GM23338 (cell line): ENCODE results near the gene GGA1. TPM values are rescaled to one million over a fixed set of nuclear protein-coding genes. Genes with fewer than 3 reads are reported as not detected.

ENCODE experiments used
- ATAC-seq: fragments of 200-7000 bp; cut with Tn5 transposase; 3 replicates; pipeline ENCODE4 v1.9.1; 2020
- DNase-seq: peaks from one replicate; pipeline ENCODE4 v3.0.0-alpha.2; 2015; ENCODE audit warnings: low spot score
- H2AFZ ChIP-seq: fragments of 200-600 bp; sonication (generic); 2 replicates; pipeline ENCODE4 v1.8.0; 2016; ENCODE audit warnings: antibody characterized with exemption, mild to moderate bottlenecking, moderate library complexity
- H3F3A ChIP-seq: fragments of 200-600 bp; sonication (generic); replicated peaks from 2 replicates; pipeline ENCODE4 v1.8.0; 2017; ENCODE audit warnings: antibody characterized with exemption, mixed run types, low read depth
- H3K27ac ChIP-seq: fragments of 200-600 bp; sonication (generic); 2 replicates; pipeline ENCODE4 v1.6.1; 2016; ENCODE audit warnings: low read depth
- H3K27me3 ChIP-seq: fragments of 200-600 bp; sonication (generic); 2 replicates; pipeline ENCODE4 v1.8.0; 2016; ENCODE audit warnings: mild to moderate bottlenecking, mixed run types, moderate library complexity; ENCODE audit not compliant: insufficient read depth
- H3K36me3 ChIP-seq: fragments of 200-600 bp; sonication (generic); 2 replicates; pipeline ENCODE4 v1.8.0; 2016; ENCODE audit warnings: mild to moderate bottlenecking; ENCODE audit not compliant: insufficient read depth
- H3K4me1 ChIP-seq: fragments of 200-600 bp; sonication (generic); 2 replicates; pipeline ENCODE4 v1.8.0; 2016; ENCODE audit warnings: mild to moderate bottlenecking, moderate library complexity; ENCODE audit not compliant: insufficient read depth
- H3K4me2 ChIP-seq: fragments of 200-600 bp; sonication (generic); 2 replicates; pipeline ENCODE4 v1.7.1; 2017; ENCODE audit warnings: mixed run types
- H3K4me3 ChIP-seq: fragments of 200-600 bp; sonication (generic); 2 replicates; pipeline ENCODE4 v1.6.1; 2016; ENCODE audit warnings: mixed run types
- H3K79me2 ChIP-seq: fragments of 200-600 bp; sonication (generic); replicated peaks from 2 replicates; pipeline ENCODE4 v1.8.0; 2017; ENCODE audit warnings: mild to moderate bottlenecking; ENCODE audit not compliant: insufficient read depth
- H3K9me2 ChIP-seq: fragments of 200-600 bp; sonication (generic); 2 replicates; pipeline ENCODE4 v1.8.0; 2017; ENCODE audit not compliant: insufficient read depth
- H4K20me1 ChIP-seq: fragments of 200-600 bp; sonication (generic); replicated peaks from 2 replicates; pipeline ENCODE4 v1.8.0; 2017; ENCODE audit warnings: mild to moderate bottlenecking; ENCODE audit not compliant: insufficient read depth
- H3K27ac Mint-ChIP-seq: 2 replicates; pipeline ENCODE4 v1.8.0; 2020; ENCODE audit warnings: inconsistent platforms, mild to moderate bottlenecking, moderate library complexity, mixed read lengths
- H3K27me3 Mint-ChIP-seq: 3 replicates; pipeline ENCODE4 v1.8.0; 2022; ENCODE audit warnings: low read depth, mild to moderate bottlenecking, moderate library complexity, mixed read lengths, inconsistent platforms; ENCODE audit not compliant: insufficient read depth, poor library complexity
- H3K36me3 Mint-ChIP-seq: 3 replicates; pipeline ENCODE4 v1.8.0; 2021; ENCODE audit warnings: low read depth, mild to moderate bottlenecking, inconsistent platforms, moderate library complexity, mixed read lengths
- H3K4me1 Mint-ChIP-seq: 3 replicates; pipeline ENCODE4 v1.8.0; 2020; ENCODE audit warnings: mild to moderate bottlenecking, inconsistent platforms, mixed read lengths
- H3K4me3 Mint-ChIP-seq: 3 replicates; pipeline ENCODE4 v1.8.0; 2021; ENCODE audit warnings: moderate library complexity, mild to moderate bottlenecking, inconsistent platforms, mixed read lengths
- H3K9me3 Mint-ChIP-seq: 3 replicates; pipeline ENCODE4 v1.8.0; 2020; ENCODE audit warnings: moderate library complexity, mild to moderate bottlenecking, inconsistent platforms, mixed read lengths
- CREB1 ChIP-seq: fragments of 250-450 bp; sonication (Bioruptor Pico); IDR thresholded peaks from 2 replicates; pipeline ENCODE4 v1.5.0; 2020; ENCODE audit warnings: low read depth, mild to moderate bottlenecking, moderate library complexity
- EZH2 ChIP-seq: fragments of 200-600 bp; sonication (generic); IDR thresholded peaks from one replicate; pipeline ENCODE4 v1.8.0; 2017; ENCODE audit warnings: antibody characterized with exemption, mild to moderate bottlenecking, low read depth; ENCODE audit not compliant: unreplicated experiment
- JUNB ChIP-seq: IDR thresholded peaks from one replicate; pipeline ENCODE4 v1.6.1; 2016; ENCODE audit warnings: antibody characterized with exemption; ENCODE audit not compliant: unreplicated experiment
- NANOG ChIP-seq: IDR thresholded peaks from 2 replicates; pipeline ENCODE4 v1.6.1; 2016; ENCODE audit warnings: antibody characterized with exemption, borderline replicate concordance
- POLR2AphosphoS5 ChIP-seq: IDR thresholded peaks from 2 replicates; pipeline ENCODE4 v1.6.1; 2016; ENCODE audit warnings: antibody characterized with exemption, low read depth
- STAT1 ChIP-seq: IDR thresholded peaks from one replicate; pipeline ENCODE4 v1.6.1; 2016; ENCODE audit warnings: antibody characterized with exemption; ENCODE audit not compliant: unreplicated experiment
- ZNF331 ChIP-seq: fragments of 250-450 bp; sonication (Bioruptor Pico); IDR thresholded peaks from 2 replicates; pipeline ENCODE4 v1.5.0; 2020; ENCODE audit warnings: low read depth, mild to moderate bottlenecking, moderate library complexity
- polyA plus RNA-seq: library from polyadenylated mRNA; unstranded; fragments of >200 nt; fragmentation: Nextera tagmentation; extraction: Ambion mirVana; gene quantifications from 2 replicates; pipeline ENCODE4 v1.2.1, GENCODE V29; 2016
- total RNA-seq: library from RNA; depleted of rRNA; stranded (reverse); fragments of >200 nt; shearing (Covaris generic); gene quantifications from 2 replicates; pipeline ENCODE4 v1.2.3, GENCODE V29; 2014
- TF ChIP-seq, protein P1 (sequence below): IDR thresholded peaks from one replicate; pipeline ENCODE4 v1.6.1; 2018; ENCODE audit warnings: antibody characterized with exemption; ENCODE audit not compliant: unreplicated experiment
- TF ChIP-seq, protein P2 (sequence below): fragments of 250-450 bp; sonication (Bioruptor Pico); IDR thresholded peaks from 2 replicates; pipeline ENCODE4 v1.5.0; 2020; ENCODE audit warnings: mild to moderate bottlenecking, moderate library complexity
- TF ChIP-seq, protein P3 (sequence below): IDR thresholded peaks from 2 replicates; pipeline ENCODE4 v1.6.1; 2016; ENCODE audit warnings: antibody characterized with exemption

The GGA1 gene
- total and polyA plus RNA-seq, 2 experiments from 2014 or later = 36.9 to 57.1 TPM

DNA sequence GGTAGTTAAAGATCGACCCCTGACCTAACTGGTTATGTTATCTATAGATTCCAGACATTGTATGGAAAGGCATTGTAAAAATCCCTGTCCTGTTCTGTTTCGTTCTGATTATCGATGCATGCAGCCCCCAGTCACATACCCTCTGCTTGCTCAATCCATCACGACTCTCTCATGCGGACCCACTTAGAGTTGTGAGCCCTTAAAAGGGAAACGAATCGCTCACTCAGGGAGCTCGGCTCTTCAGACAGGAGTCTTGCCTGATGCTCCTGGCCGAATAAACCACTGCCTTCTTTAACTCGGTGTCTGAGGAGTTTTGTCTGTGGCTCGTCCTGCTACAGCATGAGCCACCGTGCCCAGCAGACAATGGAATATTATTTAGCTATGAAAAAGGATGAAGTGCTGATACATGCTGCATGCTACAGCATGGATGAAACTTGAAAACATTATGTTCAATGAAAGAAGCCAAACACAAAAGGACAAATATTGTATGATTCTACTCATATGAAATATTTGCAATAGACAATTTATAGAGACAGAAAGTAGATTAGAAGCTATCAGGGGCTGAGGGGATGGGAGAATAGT, 16.7 kb upstream of the GGA1 start:
- Mint-ChIP-seq H3K9me3 (no peaks in the 10 kb centered on the region), H3K27me3 (peaks cover 7% of the 10 kb centered on the region), H3K27ac (no peak overlapping the region; the same call in 1 of the 2 replicates), H3K4me1 (peaks cover 2% of the 10 kb centered on the region; the same call in 1 of the 3 replicates), H3K4me3 (peak overlapping the region; percentile 69), H3K36me3 (no peaks in the 10 kb centered on the region)
- no peaks in the 10 kb centered on the region for H3F3A ChIP-seq
- H3K79me2 ChIP-seq = no peaks in the 10 kb centered on the region
- H4K20me1 ChIP-seq = no peaks in the 10 kb centered on the region
- DNase-seq = no peak
- no peaks in the 10 kb centered on the region for H3K9me2 ChIP-seq
- ATAC-seq = no peak
- no peak overlapping the region for H3K4me2 ChIP-seq
- H3K4me3 ChIP-seq = no peak overlapping the region
- no peaks in the 10 kb centered on the region for H3K4me1 ChIP-seq
- no peak for TF ChIP-seq ZNF331 (CRISPR knock-in tag)
- TF ChIP-seq EZH2 = no peak
- TF ChIP-seq STAT1 = no peak
- TF ChIP-seq, protein P1, sequence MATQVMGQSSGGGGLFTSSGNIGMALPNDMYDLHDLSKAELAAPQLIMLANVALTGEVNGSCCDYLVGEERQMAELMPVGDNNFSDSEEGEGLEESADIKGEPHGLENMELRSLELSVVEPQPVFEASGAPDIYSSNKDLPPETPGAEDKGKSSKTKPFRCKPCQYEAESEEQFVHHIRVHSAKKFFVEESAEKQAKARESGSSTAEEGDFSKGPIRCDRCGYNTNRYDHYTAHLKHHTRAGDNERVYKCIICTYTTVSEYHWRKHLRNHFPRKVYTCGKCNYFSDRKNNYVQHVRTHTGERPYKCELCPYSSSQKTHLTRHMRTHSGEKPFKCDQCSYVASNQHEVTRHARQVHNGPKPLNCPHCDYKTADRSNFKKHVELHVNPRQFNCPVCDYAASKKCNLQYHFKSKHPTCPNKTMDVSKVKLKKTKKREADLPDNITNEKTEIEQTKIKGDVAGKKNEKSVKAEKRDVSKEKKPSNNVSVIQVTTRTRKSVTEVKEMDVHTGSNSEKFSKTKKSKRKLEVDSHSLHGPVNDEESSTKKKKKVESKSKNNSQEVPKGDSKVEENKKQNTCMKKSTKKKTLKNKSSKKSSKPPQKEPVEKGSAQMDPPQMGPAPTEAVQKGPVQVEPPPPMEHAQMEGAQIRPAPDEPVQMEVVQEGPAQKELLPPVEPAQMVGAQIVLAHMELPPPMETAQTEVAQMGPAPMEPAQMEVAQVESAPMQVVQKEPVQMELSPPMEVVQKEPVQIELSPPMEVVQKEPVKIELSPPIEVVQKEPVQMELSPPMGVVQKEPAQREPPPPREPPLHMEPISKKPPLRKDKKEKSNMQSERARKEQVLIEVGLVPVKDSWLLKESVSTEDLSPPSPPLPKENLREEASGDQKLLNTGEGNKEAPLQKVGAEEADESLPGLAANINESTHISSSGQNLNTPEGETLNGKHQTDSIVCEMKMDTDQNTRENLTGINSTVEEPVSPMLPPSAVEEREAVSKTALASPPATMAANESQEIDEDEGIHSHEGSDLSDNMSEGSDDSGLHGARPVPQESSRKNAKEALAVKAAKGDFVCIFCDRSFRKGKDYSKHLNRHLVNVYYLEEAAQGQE = no peak
- no peak for TF ChIP-seq JUNB
- TF ChIP-seq, protein P2, sequence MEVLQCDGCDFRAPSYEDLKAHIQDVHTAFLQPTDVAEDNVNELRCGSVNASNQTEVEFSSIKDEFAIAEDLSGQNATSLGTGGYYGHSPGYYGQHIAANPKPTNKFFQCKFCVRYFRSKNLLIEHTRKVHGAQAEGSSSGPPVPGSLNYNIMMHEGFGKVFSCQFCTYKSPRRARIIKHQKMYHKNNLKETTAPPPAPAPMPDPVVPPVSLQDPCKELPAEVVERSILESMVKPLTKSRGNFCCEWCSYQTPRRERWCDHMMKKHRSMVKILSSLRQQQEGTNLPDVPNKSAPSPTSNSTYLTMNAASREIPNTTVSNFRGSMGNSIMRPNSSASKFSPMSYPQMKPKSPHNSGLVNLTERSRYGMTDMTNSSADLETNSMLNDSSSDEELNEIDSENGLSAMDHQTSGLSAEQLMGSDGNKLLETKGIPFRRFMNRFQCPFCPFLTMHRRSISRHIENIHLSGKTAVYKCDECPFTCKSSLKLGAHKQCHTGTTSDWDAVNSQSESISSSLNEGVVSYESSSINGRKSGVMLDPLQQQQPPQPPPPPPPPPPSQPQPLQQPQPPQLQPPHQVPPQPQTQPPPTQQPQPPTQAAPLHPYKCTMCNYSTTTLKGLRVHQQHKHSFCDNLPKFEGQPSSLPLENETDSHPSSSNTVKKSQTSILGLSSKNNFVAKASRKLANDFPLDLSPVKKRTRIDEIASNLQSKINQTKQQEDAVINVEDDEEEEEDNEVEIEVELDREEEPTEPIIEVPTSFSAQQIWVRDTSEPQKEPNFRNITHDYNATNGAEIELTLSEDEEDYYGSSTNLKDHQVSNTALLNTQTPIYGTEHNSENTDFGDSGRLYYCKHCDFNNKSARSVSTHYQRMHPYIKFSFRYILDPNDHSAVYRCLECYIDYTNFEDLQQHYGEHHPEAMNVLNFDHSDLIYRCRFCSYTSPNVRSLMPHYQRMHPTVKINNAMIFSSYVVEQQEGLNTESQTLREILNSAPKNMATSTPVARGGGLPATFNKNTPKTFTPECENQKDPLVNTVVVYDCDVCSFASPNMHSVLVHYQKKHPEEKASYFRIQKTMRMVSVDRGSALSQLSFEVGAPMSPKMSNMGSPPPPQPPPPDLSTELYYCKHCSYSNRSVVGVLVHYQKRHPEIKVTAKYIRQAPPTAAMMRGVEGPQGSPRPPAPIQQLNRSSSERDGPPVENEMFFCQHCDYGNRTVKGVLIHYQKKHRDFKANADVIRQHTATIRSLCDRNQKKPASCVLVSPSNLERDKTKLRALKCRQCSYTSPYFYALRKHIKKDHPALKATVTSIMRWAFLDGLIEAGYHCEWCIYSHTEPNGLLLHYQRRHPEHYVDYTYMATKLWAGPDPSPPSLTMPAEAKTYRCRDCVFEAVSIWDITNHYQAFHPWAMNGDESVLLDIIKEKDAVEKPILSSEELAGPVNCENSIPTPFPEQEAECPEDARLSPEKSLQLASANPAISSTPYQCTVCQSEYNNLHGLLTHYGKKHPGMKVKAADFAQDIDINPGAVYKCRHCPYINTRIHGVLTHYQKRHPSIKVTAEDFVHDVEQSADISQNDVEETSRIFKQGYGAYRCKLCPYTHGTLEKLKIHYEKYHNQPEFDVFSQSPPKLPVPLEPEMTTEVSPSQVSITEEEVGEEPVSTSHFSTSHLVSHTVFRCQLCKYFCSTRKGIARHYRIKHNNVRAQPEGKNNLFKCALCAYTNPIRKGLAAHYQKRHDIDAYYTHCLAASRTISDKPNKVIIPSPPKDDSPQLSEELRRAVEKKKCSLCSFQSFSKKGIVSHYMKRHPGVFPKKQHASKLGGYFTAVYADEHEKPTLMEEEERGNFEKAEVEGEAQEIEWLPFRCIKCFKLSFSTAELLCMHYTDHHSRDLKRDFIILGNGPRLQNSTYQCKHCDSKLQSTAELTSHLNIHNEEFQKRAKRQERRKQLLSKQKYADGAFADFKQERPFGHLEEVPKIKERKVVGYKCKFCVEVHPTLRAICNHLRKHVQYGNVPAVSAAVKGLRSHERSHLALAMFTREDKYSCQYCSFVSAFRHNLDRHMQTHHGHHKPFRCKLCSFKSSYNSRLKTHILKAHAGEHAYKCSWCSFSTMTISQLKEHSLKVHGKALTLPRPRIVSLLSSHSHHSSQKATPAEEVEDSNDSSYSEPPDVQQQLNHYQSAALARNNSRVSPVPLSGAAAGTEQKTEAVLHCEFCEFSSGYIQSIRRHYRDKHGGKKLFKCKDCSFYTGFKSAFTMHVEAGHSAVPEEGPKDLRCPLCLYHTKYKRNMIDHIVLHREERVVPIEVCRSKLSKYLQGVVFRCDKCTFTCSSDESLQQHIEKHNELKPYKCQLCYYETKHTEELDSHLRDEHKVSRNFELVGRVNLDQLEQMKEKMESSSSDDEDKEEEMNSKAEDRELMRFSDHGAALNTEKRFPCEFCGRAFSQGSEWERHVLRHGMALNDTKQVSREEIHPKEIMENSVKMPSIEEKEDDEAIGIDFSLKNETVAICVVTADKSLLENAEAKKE (CRISPR knock-in tag) = no peak
- TF ChIP-seq POLR2AphosphoS5 = no peak
- no peak for TF ChIP-seq NANOG
- TF ChIP-seq, protein P3, sequence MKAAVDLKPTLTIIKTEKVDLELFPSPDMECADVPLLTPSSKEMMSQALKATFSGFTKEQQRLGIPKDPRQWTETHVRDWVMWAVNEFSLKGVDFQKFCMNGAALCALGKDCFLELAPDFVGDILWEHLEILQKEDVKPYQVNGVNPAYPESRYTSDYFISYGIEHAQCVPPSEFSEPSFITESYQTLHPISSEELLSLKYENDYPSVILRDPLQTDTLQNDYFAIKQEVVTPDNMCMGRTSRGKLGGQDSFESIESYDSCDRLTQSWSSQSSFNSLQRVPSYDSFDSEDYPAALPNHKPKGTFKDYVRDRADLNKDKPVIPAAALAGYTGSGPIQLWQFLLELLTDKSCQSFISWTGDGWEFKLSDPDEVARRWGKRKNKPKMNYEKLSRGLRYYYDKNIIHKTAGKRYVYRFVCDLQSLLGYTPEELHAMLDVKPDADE = no peak
- TF ChIP-seq CREB1 = no peak
- H2AFZ ChIP-seq = no peak overlapping the region
- H3K27me3 ChIP-seq = no peaks in the 10 kb centered on the region
- H3K36me3 ChIP-seq = no peaks in the 10 kb centered on the region
- H3K27ac ChIP-seq = no peak overlapping the region
